Measurements from ENCODE around the gene PYGO2.
A peak's percentile ranks its signal among the peaks of the same experiment; 100 is the strongest.

Gene PYGO2

GRCh38 chr1:154959426-154959780, 2.2 kb downstream of the PYGO2 start:
- DNase-seq = no peak

- no peak for DNase-seq
These were observed 2.7 kb downstream of the PYGO2 start for GRCh38 chr1:154958681-154959425.

GRCh38 chr1:154958036-154958435, 3.5 kb downstream of the PYGO2 start:
- no peak for DNase-seq

GRCh38 chr1:154957091-154957657, 4.4 kb downstream of the PYGO2 start:
- no peak for DNase-seq

- DNase-seq = no peak
These were observed 5.0 kb downstream of the PYGO2 start for GRCh38 chr1:154956544-154956941.

- DNase-seq = peak; percentile 96
These were observed 5.7 kb downstream of the PYGO2 start, which contains the start of gene PBXIP1 for GRCh38 chr1:154955718-154956543. PBXIP1 (minus strand) TSS chr1:154956099; CDS start chr1:154953721, 2,378 bp downstream.

- peak; percentile 99 for DNase-seq
These were observed 6.4 kb downstream of the PYGO2 start for GRCh38 chr1:154955039-154955717.

DNA sequence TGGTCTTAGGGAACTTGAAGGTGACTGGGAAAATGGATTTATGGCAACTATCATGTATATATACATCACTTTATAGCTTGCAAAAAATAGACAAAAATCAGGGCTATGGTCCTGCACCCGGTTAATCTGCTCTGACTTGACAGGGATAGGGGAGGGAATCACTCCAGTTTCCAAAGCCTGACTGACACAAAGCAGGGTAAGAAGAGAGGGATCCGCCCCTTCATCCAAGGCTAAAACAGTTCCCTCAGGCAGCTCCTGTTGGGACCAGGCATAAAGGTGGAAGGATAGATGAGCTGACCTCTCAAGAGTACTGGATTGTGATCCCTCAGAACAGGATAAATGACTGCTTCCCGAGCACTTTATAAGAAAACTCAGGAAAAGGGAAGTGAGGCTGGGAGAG, 7.0 kb downstream of the PYGO2 start:
- DNase-seq = peak; percentile 24

DNA sequence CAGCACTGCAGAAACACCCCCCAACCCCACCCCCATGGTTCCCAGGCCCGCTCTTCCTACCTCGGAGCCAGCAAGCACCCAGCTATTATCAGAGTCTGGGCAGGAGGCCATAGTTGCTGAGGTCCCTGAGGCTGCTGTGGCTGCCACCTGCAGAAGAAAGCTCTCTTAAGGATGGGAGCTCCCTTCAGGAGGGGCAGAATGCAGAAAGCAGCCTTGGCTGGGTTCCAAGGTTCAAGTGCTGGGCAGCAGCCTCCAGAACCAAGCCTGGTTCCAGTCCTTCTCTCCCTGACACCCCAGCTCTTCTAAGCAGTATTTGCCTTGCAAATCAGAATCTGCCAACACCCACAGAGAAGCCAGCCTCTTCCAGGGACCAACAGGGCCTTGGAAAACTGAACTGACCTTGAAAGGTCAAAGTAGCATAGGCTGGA, 8.0 kb downstream of the PYGO2 start:
- DNase-seq = peak; percentile 34

DNA sequence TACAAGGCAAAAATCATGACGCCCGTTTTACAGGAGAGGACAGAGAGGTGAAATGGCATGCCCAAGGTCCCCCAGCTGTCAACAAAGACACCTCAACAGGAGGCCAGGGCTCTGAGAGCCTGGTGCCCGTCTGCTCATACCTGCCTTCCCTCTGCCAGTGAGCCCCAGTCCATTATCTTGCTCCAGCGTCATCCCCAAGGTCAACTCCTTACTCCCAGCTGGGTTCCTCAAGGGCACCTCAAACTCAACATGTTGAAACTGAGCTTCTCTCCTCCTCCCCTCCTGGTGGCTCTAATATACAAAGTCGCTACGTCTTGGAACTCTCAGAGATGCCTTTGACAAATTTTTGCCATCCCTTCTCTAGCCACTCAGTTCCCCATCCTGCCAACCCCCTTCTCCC, 8.9 kb downstream of the PYGO2 start:
- DNase-seq = no peak

- DNase-seq = peak; percentile 81
These were observed 9.5 kb downstream of the PYGO2 start for GRCh38 chr1:154951901-154952657.

GRCh38 chr1:154948079-154948478, 13.5 kb downstream of the PYGO2 start:
- DNase-seq = no peak

DNA sequence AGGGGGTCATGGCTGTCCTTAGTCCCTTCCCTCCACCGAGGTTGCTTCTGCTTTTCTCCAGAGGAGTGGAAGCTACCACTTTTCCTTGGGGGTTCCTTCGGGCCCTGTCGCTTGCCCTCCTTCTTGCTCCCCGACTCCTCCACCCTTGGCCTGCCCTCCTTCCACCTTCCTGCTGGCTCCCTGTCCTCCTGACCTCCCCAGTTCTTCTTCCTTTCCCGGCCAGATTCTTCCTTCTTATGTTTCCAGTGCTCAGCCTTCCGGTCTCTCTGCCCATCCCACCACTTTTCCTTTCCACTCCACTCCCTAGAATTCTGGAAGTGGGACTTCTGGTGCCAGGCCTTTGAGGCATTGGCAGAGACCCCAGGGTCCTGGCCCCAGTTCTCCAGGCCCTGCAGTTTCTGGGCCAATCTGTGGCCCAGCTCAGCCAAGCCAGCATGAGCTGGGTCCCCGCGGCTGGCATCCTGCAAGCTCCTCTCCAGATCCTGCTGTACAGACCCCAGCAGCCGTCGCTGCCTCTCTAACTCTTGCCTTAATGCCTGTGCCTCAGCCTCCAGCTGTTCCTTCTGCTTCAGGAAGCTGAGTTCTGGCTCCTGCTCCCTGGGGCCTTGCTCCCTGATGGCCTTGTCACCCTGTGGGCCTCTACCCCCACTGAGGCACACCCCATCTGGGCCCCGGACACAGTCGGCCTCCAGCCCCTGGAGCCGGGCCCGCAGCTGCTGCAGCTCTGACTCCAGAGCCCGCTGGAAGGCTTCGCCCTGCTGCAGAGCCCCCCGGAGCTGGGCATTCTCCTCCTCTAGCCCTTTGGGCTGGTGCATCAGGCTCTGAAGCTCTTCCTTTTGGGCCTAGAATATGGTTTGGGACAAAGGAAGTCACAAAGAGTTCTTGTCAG, 15.4 kb downstream of the PYGO2 start:
- DNase-seq = no peak

DNA sequence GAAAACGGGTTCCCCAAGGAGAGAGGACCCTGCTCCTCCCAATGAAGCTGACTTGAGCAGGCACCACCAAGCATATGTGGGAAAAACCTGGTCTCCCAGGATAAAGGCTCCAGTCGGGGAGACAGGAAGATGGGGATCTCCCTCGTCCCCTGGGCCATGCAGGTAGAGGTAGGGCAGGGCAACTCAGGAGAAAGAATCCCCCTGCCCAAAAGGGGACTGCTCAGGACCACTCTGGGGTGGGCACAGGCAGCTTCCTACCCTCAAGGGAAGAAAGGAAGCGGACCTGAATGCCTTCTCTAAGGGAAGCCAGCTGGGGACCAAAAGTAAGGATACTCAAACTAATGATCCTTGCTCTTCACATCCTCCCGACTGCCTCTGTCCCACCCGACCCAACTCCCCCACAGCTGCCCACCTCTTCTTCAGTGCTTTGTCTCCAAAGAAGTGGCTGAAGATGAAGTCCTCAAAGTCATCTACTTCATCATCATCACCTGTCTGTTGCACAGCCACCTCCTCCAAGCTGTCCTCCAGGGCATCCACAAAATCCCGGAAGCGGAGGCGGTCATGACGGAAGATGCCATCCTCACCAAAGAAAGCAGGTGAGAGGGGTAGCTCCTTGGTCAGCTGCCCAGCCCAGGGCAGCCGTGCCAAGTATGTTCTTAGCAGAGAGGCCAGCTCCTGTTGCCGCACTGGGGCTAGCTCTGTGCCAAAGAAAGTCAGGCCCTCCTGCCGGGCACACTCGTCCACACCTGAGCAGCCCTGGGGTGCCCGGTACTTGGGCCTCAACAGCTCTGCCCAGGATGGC, 16.2 kb downstream of the PYGO2 start:
- no peak for DNase-seq

DNA sequence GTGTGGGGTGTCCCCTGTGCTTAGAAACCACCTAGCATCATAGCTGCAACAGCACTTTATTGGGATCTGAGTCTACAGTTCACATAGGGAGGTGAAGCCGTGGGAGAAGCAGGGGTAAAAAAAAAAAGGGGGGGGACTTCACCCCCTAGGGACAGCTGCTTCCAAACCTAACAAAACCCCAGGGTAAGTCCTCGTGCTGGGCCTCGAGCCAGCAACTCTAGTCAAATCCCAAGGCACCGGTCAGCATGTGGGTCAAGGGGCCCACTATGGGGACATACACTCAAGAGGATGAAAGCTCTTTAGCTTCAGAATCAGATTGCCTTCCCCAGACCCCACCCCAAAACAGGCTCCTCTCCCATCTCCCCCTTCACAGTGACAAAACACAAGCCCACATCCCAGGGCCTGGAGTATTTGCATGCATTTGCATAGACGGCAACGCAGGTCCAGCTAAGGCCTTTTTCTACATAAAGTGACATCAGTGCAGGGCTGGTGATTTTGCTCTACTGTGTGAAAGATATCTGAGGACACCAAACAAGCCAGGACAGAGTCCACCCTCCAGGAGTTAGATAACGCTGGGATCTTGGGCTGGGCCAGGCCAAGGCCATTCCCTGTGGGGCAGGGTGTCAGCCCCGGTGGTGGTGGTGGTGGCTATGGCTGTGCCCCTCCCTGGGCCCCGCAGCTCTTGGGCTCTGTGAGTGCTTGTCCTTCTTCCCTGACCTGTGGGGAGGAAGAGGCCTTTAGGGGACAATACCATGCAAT, 17.0 kb downstream of the PYGO2 start:
- DNase-seq = no peak

DNA sequence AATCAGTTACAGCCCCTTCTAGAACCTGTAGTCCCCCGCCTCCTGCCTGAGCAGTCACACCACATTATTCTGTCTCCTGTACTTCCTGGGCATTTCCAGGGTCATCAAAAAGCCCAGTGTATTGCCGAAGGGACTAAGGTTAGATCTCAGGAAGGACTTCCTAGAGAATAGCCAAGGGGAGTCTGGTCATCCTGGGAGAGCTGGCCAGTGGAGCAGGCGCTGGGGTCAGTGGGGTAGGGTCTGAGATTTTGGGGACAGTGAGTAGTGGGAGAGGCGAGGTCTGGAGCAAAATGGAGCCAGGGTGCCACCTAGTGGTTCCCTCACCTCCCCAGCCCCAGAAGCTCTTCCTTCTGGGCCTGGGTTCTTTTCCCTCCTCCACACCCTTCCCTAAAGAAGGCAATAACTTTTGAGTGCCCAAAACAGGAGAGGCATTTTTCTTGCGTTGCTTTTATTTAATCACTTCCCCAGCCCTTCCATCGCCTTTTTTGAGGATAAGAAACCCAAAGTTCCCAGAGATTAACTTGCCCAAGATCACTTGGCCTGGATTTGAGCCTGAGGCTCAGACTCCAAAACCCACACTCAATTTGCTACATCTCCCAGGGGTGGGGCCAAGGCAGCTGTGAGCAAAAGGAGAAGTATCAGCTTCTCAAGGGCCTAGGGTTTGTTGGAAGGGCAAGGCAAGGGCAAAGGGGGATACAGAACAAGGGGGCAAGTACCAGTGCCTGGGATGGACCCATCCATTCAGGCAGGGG, 17.8 kb downstream of the PYGO2 start:
- DNase-seq = peak; percentile 45

GRCh38 chr1:154941333-154942013, 20.1 kb downstream of the PYGO2 start:
- DNase-seq = no peak

DNA sequence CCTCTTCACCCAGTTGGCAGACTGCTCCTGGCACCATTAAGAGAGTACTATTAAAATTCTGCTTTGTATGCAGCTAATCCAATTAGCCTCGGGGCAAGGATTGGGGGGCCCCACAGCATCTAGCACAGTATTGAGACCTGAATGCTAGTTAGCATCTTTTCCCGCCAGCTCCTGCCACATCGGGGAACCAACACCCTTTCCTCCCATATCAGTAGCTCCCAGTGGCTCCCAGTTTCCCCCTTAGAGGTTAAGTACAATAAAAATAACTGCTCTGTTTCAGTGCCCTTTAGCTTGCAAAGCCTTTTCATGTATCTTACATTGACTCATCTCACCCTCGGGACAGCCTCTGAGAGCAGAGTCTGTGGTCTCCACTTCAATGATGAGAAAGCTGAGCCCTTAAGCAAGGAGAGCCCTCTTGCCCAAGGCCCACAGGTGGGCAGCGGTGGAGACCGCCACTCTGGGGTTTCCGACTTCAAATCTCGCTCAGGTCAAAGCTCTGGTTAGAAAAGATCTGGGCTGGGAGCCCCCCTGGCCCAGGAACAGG, 20.9 kb downstream of the PYGO2 start:
- peak; percentile 30 for DNase-seq
